Right lobe of liver (tissue), 4 donors: ENCODE measurements around the gene DNAJC5.

Experiments used
- POLR2A ChIP-seq: fragments of 450-650 bp; IDR thresholded peaks from one replicate; pipeline ENCODE4 v1.6.1; 2017; ENCODE audit warnings: antibody characterized with exemption, mild to moderate bottlenecking
- TF ChIP-seq, protein P1 (sequence below), 4 donors: fragments of 200-600 bp in 3 of 4; fragments of 450-650 bp in 1 of 4; IDR thresholded peaks; one replicate each; pipeline versions ENCODE4 v1.5.1 to v1.8.0; 2016 to 2022; ENCODE audit warnings: antibody characterized with exemption in 4 of 4, mild to moderate bottlenecking in 2 of 4
- donor health status: DM: no; HTN: no; CAD: no.
- donor health status: DM: no; HTN: no; CAD: no.
- donor health status: DM: no; HTN: yes; CAD: no.

DNA sequence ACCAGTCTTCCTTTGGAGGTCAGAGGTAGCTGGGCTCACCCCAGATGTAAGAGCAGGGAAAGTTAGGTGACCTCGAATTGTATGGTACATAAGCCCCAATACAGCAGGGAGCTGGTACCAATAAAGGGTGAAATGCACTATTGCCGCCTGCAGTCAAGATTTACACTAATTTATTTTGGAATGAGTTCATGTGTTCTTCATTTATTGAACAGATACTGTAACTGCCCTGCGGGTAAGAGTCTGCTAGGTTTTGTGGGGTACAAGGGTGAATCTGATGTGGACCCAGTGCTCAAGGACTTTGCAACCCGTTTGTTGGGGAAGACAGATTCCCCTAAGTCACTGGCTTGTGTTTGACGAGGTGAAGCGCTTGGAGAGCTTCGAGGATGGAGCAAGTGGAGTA lies 2.5 kb upstream of the DNAJC5 start:
- TF ChIP-seq POLR2A, result no peak
- TF ChIP-seq, protein P1, sequence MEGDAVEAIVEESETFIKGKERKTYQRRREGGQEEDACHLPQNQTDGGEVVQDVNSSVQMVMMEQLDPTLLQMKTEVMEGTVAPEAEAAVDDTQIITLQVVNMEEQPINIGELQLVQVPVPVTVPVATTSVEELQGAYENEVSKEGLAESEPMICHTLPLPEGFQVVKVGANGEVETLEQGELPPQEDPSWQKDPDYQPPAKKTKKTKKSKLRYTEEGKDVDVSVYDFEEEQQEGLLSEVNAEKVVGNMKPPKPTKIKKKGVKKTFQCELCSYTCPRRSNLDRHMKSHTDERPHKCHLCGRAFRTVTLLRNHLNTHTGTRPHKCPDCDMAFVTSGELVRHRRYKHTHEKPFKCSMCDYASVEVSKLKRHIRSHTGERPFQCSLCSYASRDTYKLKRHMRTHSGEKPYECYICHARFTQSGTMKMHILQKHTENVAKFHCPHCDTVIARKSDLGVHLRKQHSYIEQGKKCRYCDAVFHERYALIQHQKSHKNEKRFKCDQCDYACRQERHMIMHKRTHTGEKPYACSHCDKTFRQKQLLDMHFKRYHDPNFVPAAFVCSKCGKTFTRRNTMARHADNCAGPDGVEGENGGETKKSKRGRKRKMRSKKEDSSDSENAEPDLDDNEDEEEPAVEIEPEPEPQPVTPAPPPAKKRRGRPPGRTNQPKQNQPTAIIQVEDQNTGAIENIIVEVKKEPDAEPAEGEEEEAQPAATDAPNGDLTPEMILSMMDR (IDR thresholded peaks at IDR 0.05), result no peak
